Body of pancreas (tissue), 4 donors: ENCODE data around the gene MARCKS. TPM values are rescaled to one million over a fixed set of nuclear protein-coding genes. Genes with fewer than 3 reads are reported as not detected.

Experiments
- ATAC-seq: fragments of 150-250 bp; one replicate; pipeline ENCODE4 v1.9.1; 2016
- DNase-seq, 4 donors: peaks; one replicate each; pipeline ENCODE4 v3.0.0-alpha.2; 2019
- H3K27ac ChIP-seq, 4 donors: fragments of 200-600 bp; sonication (generic); 1 replicate in 3 of 4; 2 replicates in 1 of 4; pipeline versions ENCODE4 v1.5.1 to v1.6.1; 2016 to 2019; ENCODE audit warnings: mild to moderate bottlenecking in 1 of 4, mixed read lengths in 1 of 4, moderate library complexity in 1 of 4
- H3K27me3 ChIP-seq, 2 donors: fragments of 200-600 bp; sonication (generic); one replicate each; pipeline ENCODE4 v1.6.0; 2016; ENCODE audit warnings: mild to moderate bottlenecking in 1 of 2
- H3K36me3 ChIP-seq, 2 donors: fragments of 200-600 bp; sonication (generic); replicated peaks in 1 of 2; 2 replicates each; pipeline ENCODE4 v1.5.1; 2016; ENCODE audit warnings: low read depth in 2 of 2; ENCODE audit not compliant: insufficient read depth in 1 of 2
- H3K4me1 ChIP-seq: fragments of 200-600 bp; sonication (generic); one replicate; pipeline ENCODE4 v1.6.0; 2016
- H3K4me3 ChIP-seq, 2 donors: fragments of 200-600 bp; sonication (generic); 1 replicate in 1 of 2; 2 replicates in 1 of 2; pipeline ENCODE4 v1.5.1; 2016 to 2019
- H3K9me3 ChIP-seq, 3 donors: fragments of 200-600 bp; sonication (generic); 1 replicate in 2 of 3; 2 replicates in 1 of 3; pipeline ENCODE4 v1.5.1; 2016
- CTCF ChIP-seq, 7 experiments: fragments of 450-650 bp in 4 of 7; fragments of 200-600 bp in 3 of 7; sonication (generic) in 3 of 7; IDR thresholded peaks; one replicate each; pipeline ENCODE4 v1.5.1; 2016 to 2019; ENCODE audit warnings: antibody characterized with exemption in 7 of 7
- POLR2A ChIP-seq, 3 donors: fragments of 450-650 bp; IDR thresholded peaks; one replicate each; pipeline ENCODE4 v1.6.1; 2016; ENCODE audit warnings: antibody characterized with exemption in 3 of 3, mild to moderate bottlenecking in 2 of 3
- WGBS, 2 donors: methylation state at CpG; one replicate each; pipeline ENCODE4 v1.1.5; 2017; 5-methylcytosine and 5-hydroxymethylcytosine counted together
- intact Hi-C: fragments of 100-400 bp; cut with DNase I; formaldehyde crosslinking; loops from one replicate; pipeline ENCODE4 v1.15.1; 2023
- total RNA-seq, 2 donors: library from RNA; depleted of rRNA; stranded (reverse); fragments of >200 nt; gene quantifications; one replicate each; pipeline ENCODE4 v1.1.0, GENCODE V29; 2016

Gene MARCKS
- total RNA-seq, 2 donors from 2014 or later, result 68.5 to 109 TPM

- intact Hi-C loops, result loop anchor here (10.0 kb wide), 1 partner anchor 575 kb away; no protein-coding TSS in a partner anchor
- no peak overlapping the region for H3K4me3 ChIP-seq
- no peaks in the 10 kb centered on the region for H3K9me3 ChIP-seq
- peak; percentile 99 for ATAC-seq
- H3K27ac ChIP-seq, result peak overlapping the region in 1 of 4 donors; percentile 38
- WGBS, 2 donors, result 6 to 11% methylated on average over 6 of the region's 6 CpGs
- peaks cover 8% of the 10 kb centered on the region for H3K4me1 ChIP-seq
- peak; percentile 63 to 78 (median 70) for DNase-seq
- TF ChIP-seq POLR2A (IDR thresholded peaks at IDR 0.05) (no peak), CTCF (IDR thresholded peaks at IDR 0.05) (peak; percentile 59 to 92 (median 89))
- H3K36me3 ChIP-seq, result no peaks in the 10 kb centered on the region
- H3K27me3 ChIP-seq, result no peaks in the 10 kb centered on the region
These were observed 22.3 kb downstream of the MARCKS start for GRCh38 chr6:113879186-113880096.

DNA sequence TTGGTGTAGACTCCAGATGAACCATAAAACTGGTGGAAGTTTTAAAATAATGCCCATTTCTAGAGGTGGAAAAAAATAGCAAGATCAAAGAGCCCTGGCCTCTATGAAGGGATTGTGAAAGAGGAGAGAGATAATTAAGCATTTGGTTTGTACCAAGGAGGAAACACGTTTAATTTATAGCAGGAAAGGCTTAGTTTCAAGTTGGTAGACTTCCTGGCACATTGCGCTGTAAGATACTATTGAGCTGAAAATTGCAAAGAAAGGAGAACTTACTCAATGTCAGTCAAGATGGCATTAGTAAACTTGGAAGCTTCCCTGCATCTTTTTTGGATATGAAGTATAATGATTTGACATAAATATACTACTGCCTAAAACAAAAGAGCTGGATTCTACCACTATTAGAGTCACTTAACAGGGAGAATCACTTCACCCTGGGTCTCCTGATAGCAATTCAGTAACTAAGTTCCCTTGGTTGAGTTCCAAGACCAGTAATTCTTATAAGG lies 24.4 kb downstream of the MARCKS start:
- Histone ChIP-seq H3K4me1 (peaks cover 8% of the 10 kb centered on the region), H3K27ac (no peak overlapping the region), H3K36me3 (no peaks in the 10 kb centered on the region), H3K9me3 (no peaks in the 10 kb centered on the region), H3K27me3 (no peaks in the 10 kb centered on the region), H3K4me3 (no peak overlapping the region)
- no peak for TF ChIP-seq POLR2A (IDR thresholded peaks at IDR 0.05)
- TF ChIP-seq CTCF (IDR thresholded peaks at IDR 0.05), result no peak
- intact Hi-C loops, result loop anchor here (10.0 kb wide), 1 partner anchor 577 kb away; no protein-coding TSS in a partner anchor
- no peak for DNase-seq
- WGBS, 2 donors, result 43 to 71% methylated on average over 2 of the region's 2 CpGs
- ATAC-seq, result no peak

DNA sequence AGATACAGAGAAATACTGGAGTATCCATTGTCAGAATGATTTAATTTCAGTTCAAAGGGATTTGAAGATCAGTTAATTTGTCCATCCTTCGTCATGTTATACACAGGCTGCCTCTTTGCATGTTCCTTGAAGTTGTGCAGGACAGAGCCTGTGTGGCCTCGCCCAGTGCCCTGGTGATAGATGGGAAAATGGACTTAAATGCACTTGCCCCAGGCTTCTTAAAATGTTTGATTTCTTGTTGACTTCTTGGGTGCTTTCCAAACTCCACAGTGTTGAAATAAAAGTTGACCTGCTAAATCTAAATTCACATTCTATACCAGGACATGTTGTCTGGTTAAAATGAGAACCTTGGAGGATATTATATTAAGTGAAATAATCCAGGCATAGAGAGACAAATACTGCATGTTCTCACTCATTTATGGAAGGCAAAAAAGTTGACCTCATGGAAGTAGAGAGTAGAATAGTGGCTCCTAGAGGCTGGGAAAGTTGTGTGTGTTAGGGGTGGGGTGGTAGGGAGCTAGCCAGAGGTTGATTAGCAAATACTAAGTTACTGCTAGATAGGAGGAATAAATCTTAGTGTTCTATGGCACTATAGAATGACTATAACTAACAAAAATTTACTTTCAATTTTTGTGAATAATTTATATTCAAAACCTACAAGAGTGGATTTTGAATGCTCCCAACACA lies 25.3 kb downstream of the MARCKS start:
- no peak for ATAC-seq
- 85 to 90% methylated on average over 2 of the region's 2 CpGs for WGBS, 2 donors
- intact Hi-C loops, result loop anchor here (10.0 kb wide), 1 partner anchor 578 kb away; no protein-coding TSS in a partner anchor
- no peak for DNase-seq
- Histone ChIP-seq H3K4me3 (no peak overlapping the region), H3K4me1 (peaks cover 8% of the 10 kb centered on the region), H3K27ac (no peak overlapping the region), H3K36me3 (no peaks in the 10 kb centered on the region), H3K9me3 (no peaks in the 10 kb centered on the region), H3K27me3 (no peaks in the 10 kb centered on the region)
- no peak for TF ChIP-seq CTCF (IDR thresholded peaks at IDR 0.05)
- no peak for TF ChIP-seq POLR2A (IDR thresholded peaks at IDR 0.05)

GRCh38 chr6:113884011-113884410 lies 26.9 kb downstream of the MARCKS start:
- DNase-seq (no peak), ATAC-seq (no peak)
- H3K36me3 ChIP-seq, result no peaks in the 10 kb centered on the region
- H3K27ac ChIP-seq, result no peak overlapping the region
- H3K4me1 ChIP-seq, result peaks cover 6% of the 10 kb centered on the region
- no peaks in the 10 kb centered on the region for H3K9me3 ChIP-seq
- no peaks in the 10 kb centered on the region for H3K27me3 ChIP-seq
- H3K4me3 ChIP-seq, result no peak overlapping the region
- no peak for TF ChIP-seq POLR2A (IDR thresholded peaks at IDR 0.05)
- no peak for TF ChIP-seq CTCF (IDR thresholded peaks at IDR 0.05)
- WGBS, 2 donors, result 72 to 73% methylated on average over 2 of the region's 2 CpGs
- intact Hi-C loops, result loop anchor here (10.0 kb wide), 1 partner anchor 579 kb away; no protein-coding TSS in a partner anchor
